Fibroblast of pulmonary artery (primary cell): ENCODE measurements around the gene CCDC178.
"Not testable (repeated sequence)": the region's sequence is repeated elsewhere in the genome, so short reads cannot be mapped to it uniquely, and the experiment has no call there.

Experiments
- DNase-seq: peaks from one replicate; pipeline ENCODE4 v3.0.0-alpha.2; 2010; ENCODE audit warnings: low read depth
- H3K4me3 ChIP-seq: replicated peaks from 2 replicates; pipeline ENCODE4 v1.5.1; 2011; ENCODE audit warnings: low read depth, mild to moderate bottlenecking, control low read depth, low read length, moderate library complexity
- TF ChIP-seq, protein P1 (sequence below): IDR thresholded peaks from 2 replicates; pipeline ENCODE4 v1.5.1; 2011; ENCODE audit warnings: mild to moderate bottlenecking, control low read depth, low read length, inconsistent platforms; ENCODE audit errors: missing control alignments

The CCDC178 gene

DNA sequence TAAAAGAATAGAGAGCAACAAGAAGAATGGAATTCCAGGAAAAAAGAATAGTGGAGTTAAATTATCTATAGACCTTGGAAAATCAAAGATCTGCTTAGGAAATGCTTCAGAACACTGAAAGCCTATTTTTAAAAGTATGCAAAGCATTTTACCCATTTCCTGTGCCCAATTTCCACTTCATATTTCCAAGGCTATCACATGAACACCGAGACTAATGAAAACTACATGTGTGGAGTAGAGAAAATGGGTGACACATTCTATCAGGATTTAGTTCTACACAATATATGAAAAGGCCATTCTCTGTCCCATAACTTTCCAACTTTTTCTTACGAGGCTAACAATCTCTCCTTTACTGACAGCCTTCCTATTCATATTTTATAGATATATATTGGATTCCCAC is 279.4 kb downstream of the CCDC178 start:
- no peak overlapping the region for H3K4me3 ChIP-seq
- TF ChIP-seq, protein P1, sequence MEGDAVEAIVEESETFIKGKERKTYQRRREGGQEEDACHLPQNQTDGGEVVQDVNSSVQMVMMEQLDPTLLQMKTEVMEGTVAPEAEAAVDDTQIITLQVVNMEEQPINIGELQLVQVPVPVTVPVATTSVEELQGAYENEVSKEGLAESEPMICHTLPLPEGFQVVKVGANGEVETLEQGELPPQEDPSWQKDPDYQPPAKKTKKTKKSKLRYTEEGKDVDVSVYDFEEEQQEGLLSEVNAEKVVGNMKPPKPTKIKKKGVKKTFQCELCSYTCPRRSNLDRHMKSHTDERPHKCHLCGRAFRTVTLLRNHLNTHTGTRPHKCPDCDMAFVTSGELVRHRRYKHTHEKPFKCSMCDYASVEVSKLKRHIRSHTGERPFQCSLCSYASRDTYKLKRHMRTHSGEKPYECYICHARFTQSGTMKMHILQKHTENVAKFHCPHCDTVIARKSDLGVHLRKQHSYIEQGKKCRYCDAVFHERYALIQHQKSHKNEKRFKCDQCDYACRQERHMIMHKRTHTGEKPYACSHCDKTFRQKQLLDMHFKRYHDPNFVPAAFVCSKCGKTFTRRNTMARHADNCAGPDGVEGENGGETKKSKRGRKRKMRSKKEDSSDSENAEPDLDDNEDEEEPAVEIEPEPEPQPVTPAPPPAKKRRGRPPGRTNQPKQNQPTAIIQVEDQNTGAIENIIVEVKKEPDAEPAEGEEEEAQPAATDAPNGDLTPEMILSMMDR = no peak
- no peak for DNase-seq

DNA sequence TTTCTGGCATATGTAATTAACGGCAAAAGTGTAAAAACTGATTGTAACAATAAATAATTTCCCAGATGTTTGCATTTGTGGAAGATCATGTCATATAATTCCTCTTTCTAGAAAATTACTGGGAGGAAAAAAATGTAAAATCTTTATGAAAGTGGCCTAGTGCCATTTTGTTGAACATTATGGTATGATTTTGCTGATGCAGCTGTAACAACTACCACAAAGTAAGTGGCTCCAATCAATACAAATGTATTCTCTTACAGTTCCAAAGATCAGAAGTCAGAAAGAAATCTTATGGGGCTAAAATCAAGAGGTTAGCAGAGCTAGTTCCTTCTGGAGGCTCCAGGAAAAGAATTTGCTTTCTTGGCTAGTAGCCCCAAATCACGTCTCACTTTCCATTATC is 281.4 kb downstream of the CCDC178 start:
- DNase-seq = no peak
- H3K4me3 ChIP-seq = no peak overlapping the region
- TF ChIP-seq, protein P1 = no peak

DNA sequence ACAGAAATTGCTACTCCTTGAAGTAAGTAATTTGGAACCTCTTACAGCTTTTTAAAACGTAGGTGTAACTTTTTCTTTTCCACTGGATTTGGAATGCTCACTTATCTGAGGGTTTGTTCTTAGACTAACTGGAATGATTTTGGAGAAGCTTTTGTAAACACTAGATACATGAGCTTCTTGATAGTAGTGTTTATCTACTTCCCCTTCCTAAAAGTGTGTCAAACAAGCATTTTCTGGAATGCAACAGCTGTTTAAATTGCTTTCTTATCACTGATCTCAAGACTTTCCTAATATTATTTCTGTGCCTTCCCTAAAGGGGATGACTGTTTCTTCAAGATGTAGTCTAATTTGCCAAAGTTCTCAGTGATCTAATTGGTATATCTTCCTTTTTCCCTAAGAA is 282.6 kb downstream of the CCDC178 start:
- no peak for DNase-seq
- H3K4me3 ChIP-seq = no peak overlapping the region
- TF ChIP-seq, protein P1 = no peak

DNA sequence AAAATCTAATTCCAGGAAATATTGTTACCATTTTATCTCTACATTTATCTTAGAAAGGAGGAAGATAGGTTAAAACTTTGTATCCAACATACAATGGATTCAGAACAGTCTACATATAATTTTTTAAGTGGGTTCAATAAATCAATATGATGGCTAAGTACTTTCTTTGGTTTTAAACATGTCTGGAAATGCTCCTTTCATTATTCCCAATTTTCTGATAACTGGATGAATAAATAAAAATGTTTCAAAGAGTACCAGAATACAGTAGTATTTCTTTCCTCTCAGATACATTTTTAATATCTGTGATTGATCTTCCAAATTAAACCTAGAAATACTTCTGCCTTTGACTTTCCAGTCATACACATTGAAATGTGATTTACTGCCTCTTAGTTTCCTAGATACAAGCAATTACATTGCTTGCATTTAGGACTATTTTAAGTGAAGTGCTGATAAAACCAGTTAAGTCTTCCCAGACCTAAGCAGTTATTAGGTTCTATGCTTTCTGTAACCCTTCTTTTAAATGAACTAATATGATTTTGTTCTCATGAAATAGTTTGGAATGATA is 283.5 kb downstream of the CCDC178 start:
- TF ChIP-seq, protein P1 = no peak
- no peak for DNase-seq
- H3K4me3 ChIP-seq = no peak overlapping the region

DNA sequence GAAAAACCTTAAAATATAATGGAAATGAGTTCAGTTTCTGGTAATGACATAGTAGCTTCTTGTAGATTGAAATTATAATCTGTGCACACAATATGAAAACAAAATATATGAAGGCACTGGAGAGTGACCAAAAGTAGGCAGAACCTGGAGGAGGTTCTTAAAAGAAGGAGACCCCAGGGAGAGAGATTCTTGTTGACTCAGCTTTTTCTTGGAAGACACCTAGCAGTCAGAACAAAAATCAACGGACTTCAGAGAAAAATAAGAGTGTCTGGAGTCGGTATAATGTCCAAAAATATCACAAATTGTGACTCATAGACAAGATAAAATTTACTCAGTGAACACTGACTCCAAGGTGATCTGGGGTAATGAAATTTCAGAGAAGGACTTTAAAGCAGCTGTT is 286.5 kb downstream of the CCDC178 start:
- no peak overlapping the region for H3K4me3 ChIP-seq
- no peak for DNase-seq
- TF ChIP-seq, protein P1 = no peak

DNA sequence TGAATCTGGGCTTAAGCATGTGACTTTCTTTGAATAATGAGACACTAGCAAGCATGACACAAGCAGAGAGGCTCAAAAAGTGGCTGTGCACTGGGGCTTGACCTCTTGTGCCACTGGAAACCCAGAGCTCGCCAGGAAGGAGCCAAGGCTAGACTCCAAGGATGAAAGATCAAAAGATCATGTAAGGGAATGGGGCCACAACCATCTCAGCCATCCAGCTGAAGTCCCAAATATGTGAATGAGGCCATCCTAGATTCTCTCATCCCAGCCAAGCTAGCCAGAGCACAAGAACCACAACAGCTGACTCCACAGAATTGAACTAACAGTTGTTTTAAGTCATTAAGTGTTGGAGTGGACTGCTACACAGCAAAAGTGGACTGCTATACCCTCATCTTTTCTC is 288.1 kb downstream of the CCDC178 start:
- no peak overlapping the region for H3K4me3 ChIP-seq
- no peak for DNase-seq
- TF ChIP-seq, protein P1 = no peak

DNA sequence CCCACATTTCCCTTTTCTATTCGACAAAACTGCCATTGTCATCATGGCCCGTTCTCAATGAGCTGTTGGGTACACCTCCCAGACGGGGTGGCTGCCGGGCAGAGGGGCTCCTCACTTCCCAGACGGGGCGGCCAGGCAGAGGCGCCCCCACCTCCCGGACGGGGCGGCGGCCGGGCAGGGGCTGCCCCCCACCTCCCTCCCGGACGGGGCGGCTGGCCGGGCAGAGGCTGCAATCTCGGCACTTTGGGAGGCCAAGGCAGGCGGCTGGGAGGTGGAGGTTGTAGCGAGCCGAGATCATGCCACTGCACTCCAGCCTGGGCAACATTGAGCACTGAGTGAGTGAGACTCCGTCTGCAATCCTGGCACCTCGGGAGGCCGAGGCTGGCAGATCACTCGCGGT is 292.7 kb downstream of the CCDC178 start:
- H3K4me3 ChIP-seq, DNase-seq: not testable (repeated sequence)
